ENCODE data around the gene TSSK3. TPM values are rescaled to one million over a fixed set of nuclear protein-coding genes. Genes with fewer than 3 reads are reported as not detected.

TSSK3 gene
- total RNA-seq, 1 experiment from 2014 or later, result 1.6 TPM

DNA sequence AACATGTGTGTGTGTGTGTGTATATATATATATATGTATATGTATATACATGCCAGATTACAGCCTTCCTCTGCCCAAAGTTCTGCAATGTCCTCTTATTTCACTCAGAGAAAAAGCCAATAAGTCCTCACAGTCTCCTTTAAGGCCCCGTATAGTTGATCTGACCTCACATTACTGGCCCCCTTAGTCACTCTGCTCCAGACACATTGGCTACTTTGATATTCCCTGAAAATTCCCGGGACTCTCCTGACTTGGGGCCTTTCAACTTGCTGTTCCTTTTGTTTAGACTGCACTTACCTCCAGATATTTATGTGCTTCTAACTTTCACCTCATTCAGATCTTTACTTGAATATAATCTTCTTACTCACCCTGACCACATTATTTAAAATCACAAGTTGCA is 36.1 kb downstream of the TSSK3 start (continued):
- TF ChIP-seq MAX (IDR thresholded peaks at IDR 0.05), result no peak
- TF ChIP-seq CTCF (IDR thresholded peaks at IDR 0.05 in 2 of 3, conservative IDR thresholded peaks at IDR 0.05 in 1 of 3; ENCODE audit: borderline replicate concordance in 1 of 3, insufficient read depth in 1 of 3, low read depth in 2 of 3, low read length in 2 of 3), result no peak

- POLR2A ChIA-PET, result no interaction called here
- no peak for ATAC-seq
- CTCF ChIA-PET, result interaction anchor here (0.6 to 1.9 kb wide), 3 partner anchors 475 to 687 kb away, joined by 3 to 7 read pairs (median 4); no protein-coding TSS in a partner anchor
These were observed 37.5 kb downstream of the TSSK3 start for GRCh38 chr1:32399843-32400242.

More at GRCh38 chr1:32399843-32400242, 37.5 kb downstream of the TSSK3 start:
- DNase-seq (ENCODE audit: low read depth, low spot score), result no peak
- Histone ChIP-seq H3K4me2 (ENCODE audit: low read length) (no peak overlapping the region), H3K36me3 (ENCODE audit: control insufficient read depth in 1 of 2, insufficient read depth in 2 of 2, low read length in 2 of 2) (no peaks in the 10 kb centered on the region), H4K20me1 (ENCODE audit: insufficient read depth) (no peaks in the 10 kb centered on the region), H2AFZ (ENCODE audit: low read depth, low read length, poor library complexity, severe bottlenecking) (no peak overlapping the region), H3K27me3 (ENCODE audit: insufficient read depth, low read length) (no peaks in the 10 kb centered on the region), H3K4me1 (ENCODE audit: control insufficient read depth in 1 of 2, insufficient read depth in 2 of 2, low read length in 2 of 2) (peaks cover 3 to 11% of the 10 kb centered on the region in 2 experiments; a peak in 2 of 4 replicates), H3K9me2 (ENCODE audit: insufficient read depth) (no peaks in the 10 kb centered on the region), H3K4me3 (replicated peaks in 1 of 2; ENCODE audit: low read depth in 1 of 2, low read length in 2 of 2) (no peak overlapping the region), H3K9me3 (ENCODE audit: control insufficient read depth in 1 of 2, insufficient read depth in 1 of 2, low read depth in 1 of 2, low read length in 2 of 2) (no peaks in the 10 kb centered on the region), H3K27ac (ENCODE audit: low read depth, low read length) (no peak overlapping the region), H3K9ac (ENCODE audit: low read length) (no peak overlapping the region), H3K79me2 (ENCODE audit: insufficient read depth, low read length) (no peaks in the 10 kb centered on the region)
- intact Hi-C loops (cut with micrococcal nuclease), result loop anchor here (2.0 kb wide), 3 partner anchors 373 to 687 kb away; no protein-coding TSS in a partner anchor
- TF ChIP-seq ELF1 (IDR thresholded peaks at IDR 0.05; ENCODE audit: borderline replicate concordance, low read depth), result no peak
- TF ChIP-seq CBX3 (IDR thresholded peaks at IDR 0.05; ENCODE audit: low read depth), result no peak
- no peak for TF ChIP-seq CTCF (IDR thresholded peaks at IDR 0.05 in 2 of 3, conservative IDR thresholded peaks at IDR 0.05 in 1 of 3; ENCODE audit: borderline replicate concordance in 1 of 3, insufficient read depth in 1 of 3, low read depth in 2 of 3, low read length in 2 of 3)
- no peak for TF ChIP-seq RAD21 (IDR thresholded peaks at IDR 0.05; ENCODE audit: low read depth)
- no peak for TF ChIP-seq SP1 (IDR thresholded peaks at IDR 0.05; ENCODE audit: low read depth)
- no peak for TF ChIP-seq EZH2phosphoT487 (IDR thresholded peaks at IDR 0.05; ENCODE audit: borderline replicate concordance)
- TF ChIP-seq MAX (IDR thresholded peaks at IDR 0.05), result no peak
- TF ChIP-seq SRF (IDR thresholded peaks at IDR 0.05; ENCODE audit: low read depth), result no peak
- no peak for TF ChIP-seq CEBPB (IDR thresholded peaks at IDR 0.05; ENCODE audit: low read depth)
- TF ChIP-seq FOSL1 (IDR thresholded peaks at IDR 0.05; ENCODE audit: low read depth), result no peak
- no peak for TF ChIP-seq YY1 (IDR thresholded peaks at IDR 0.05; ENCODE audit: extremely low read depth, insufficient replicate concordance, low read depth, low read length)
- no peak for TF ChIP-seq EZH2 (IDR thresholded peaks at IDR 0.05)
- no peak for TF ChIP-seq TCF7L2 (IDR thresholded peaks at IDR 0.05; ENCODE audit: borderline replicate concordance, extremely low read depth, insufficient read depth, insufficient read length)
- TF ChIP-seq, protein P1, sequence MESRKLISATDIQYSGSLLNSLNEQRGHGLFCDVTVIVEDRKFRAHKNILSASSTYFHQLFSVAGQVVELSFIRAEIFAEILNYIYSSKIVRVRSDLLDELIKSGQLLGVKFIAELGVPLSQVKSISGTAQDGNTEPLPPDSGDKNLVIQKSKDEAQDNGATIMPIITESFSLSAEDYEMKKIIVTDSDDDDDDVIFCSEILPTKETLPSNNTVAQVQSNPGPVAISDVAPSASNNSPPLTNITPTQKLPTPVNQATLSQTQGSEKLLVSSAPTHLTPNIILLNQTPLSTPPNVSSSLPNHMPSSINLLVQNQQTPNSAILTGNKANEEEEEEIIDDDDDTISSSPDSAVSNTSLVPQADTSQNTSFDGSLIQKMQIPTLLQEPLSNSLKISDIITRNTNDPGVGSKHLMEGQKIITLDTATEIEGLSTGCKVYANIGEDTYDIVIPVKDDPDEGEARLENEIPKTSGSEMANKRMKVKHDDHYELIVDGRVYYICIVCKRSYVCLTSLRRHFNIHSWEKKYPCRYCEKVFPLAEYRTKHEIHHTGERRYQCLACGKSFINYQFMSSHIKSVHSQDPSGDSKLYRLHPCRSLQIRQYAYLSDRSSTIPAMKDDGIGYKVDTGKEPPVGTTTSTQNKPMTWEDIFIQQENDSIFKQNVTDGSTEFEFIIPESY (IDR thresholded peaks at IDR 0.05; ENCODE audit: extremely low read depth, insufficient replicate concordance, low read length), result no peak
- TF ChIP-seq JUND (IDR thresholded peaks at IDR 0.05), result no peak
- no peak for TF ChIP-seq SIN3A (IDR thresholded peaks at IDR 0.05; ENCODE audit: low read depth)
- TF ChIP-seq ZNF274 (IDR thresholded peaks at IDR 0.05; ENCODE audit: low read depth, low read length), result no peak
- RAD21 ChIA-PET (ENCODE audit: low non-redundant PET in 1 of 2, low total read pairs in 2 of 2, uncharacterized antibody in 2 of 2, unreplicated experiment in 2 of 2), result no interaction called here
- BruUV-seq (replicated peaks), result no TSS peak

All from HCT116 (cell line).